NT2/D1 (cell line): ENCODE measurements around the gene OMP.

Experiments
- SUZ12 ChIP-seq: IDR thresholded peaks from 2 replicates; pipeline ENCODE4 v1.6.1; 2011; ENCODE audit not compliant: insufficient read length, insufficient read depth; ENCODE audit errors: extremely low read depth
- YY1 ChIP-seq: IDR thresholded peaks from 2 replicates; pipeline ENCODE4 v1.6.1; 2011; ENCODE audit not compliant: insufficient read length, insufficient read depth
- ZNF274 ChIP-seq: IDR thresholded peaks from 2 replicates; pipeline ENCODE4 v1.6.1; 2011; ENCODE audit warnings: mild to moderate bottlenecking, low read depth, low read length

- TF ChIP-seq ZNF274 (no peak), SUZ12 (no peak), YY1 (no peak)
Measured at GRCh38 chr11:77144196-77144856, 41.7 kb downstream of the OMP start.
